Activated T-cell treated with anti-CD3 and anti-CD28 coated beads, Interleukin-2, amount 50 U/mL, for 48 hours (primary cell): ENCODE measurements around the gene RABEP2.
"Not testable (repeated sequence)": the region's sequence is repeated elsewhere in the genome, so short reads cannot be mapped to it uniquely, and the experiment has no call there.

Source experiments
- DNase-seq, 2 experiments: peaks; one replicate each; pipeline ENCODE4 v3.0.0-alpha.2; 2020

Gene RABEP2

GRCh38 chr16:28924762-28925385 is at the start of gene RABEP2:
TSS of gene RABEP2 (minus strand) at chr16:28925238. CDS start at chr16:28925163, 75 bp downstream.
- DNase-seq = peak; percentile 99

GRCh38 chr16:28974437-28975157 is 49.6 kb upstream of the RABEP2 start, which contains the start of gene SPNS1:
TSS of gene SPNS1 (plus strand) at chr16:28974778. CDS start at chr16:28975152, 374 bp downstream.
- peak; percentile 93 to 95 for DNase-seq

- peak in 1 of 2 experiments; percentile 51 for DNase-seq
Measured at GRCh38 chr16:28974007-28974436, 49.0 kb upstream of the RABEP2 start.

- DNase-seq = not testable (repeated sequence)
Measured at GRCh38 chr16:28969696-28970095, 44.7 kb upstream of the RABEP2 start.

- no peak for DNase-seq
Measured at GRCh38 chr16:28967156-28967555, 42.1 kb upstream of the RABEP2 start.

- DNase-seq = no peak
Measured at GRCh38 chr16:28964496-28964895, 39.5 kb upstream of the RABEP2 start.

- DNase-seq = no peak
Measured at GRCh38 chr16:28964072-28964471, 39.0 kb upstream of the RABEP2 start.

GRCh38 chr16:28958836-28959235 is 33.8 kb upstream of the RABEP2 start:
- DNase-seq = no peak

GRCh38 chr16:28958216-28958615 is 33.2 kb upstream of the RABEP2 start:
- DNase-seq = no peak

GRCh38 chr16:28951410-28951943 is 26.4 kb upstream of the RABEP2 start:
- DNase-seq = no peak

GRCh38 chr16:28950648-28951409 is 25.8 kb upstream of the RABEP2 start, which contains the start of gene NFATC2IP:
TSS of gene NFATC2IP (plus strand) at chr16:28950937. CDS start at chr16:28951012, 75 bp downstream.
- DNase-seq = peak; percentile 100

- DNase-seq = no peak
Measured at GRCh38 chr16:28946681-28947080, 21.6 kb upstream of the RABEP2 start.

- DNase-seq = no peak
Measured at GRCh38 chr16:28943281-28943680, 18.2 kb upstream of the RABEP2 start.

- not testable (repeated sequence) for DNase-seq
Measured at GRCh38 chr16:28939825-28940224, 14.8 kb upstream of the RABEP2 start.

GRCh38 chr16:28938721-28939120 is 13.7 kb upstream of the RABEP2 start:
- DNase-seq = no peak

- DNase-seq = no peak
Measured at GRCh38 chr16:28937222-28937876, 12.3 kb upstream of the RABEP2 start.

- no peak for DNase-seq
Measured at GRCh38 chr16:28936784-28937155, 11.7 kb upstream of the RABEP2 start.

GRCh38 chr16:28935924-28936783 is 11.1 kb upstream of the RABEP2 start:
- DNase-seq = peak; percentile 96 to 97

- DNase-seq = no peak
Measured at GRCh38 chr16:28935346-28935745, 10.3 kb upstream of the RABEP2 start.

GRCh38 chr16:28933171-28933570 is 8.1 kb upstream of the RABEP2 start:
- DNase-seq = no peak

- no peak for DNase-seq
Measured at GRCh38 chr16:28932339-28933141, 7.5 kb upstream of the RABEP2 start.
